HEK293 (cell line): ENCODE measurements around the gene PTPMT1.

Source experiments
- CTCF ChIA-PET: fragments of 350-600 bp; formaldehyde crosslinking; extraction: SDS; loops from one replicate; lab custom pipeline; 2021; ENCODE audit warnings: antibody characterized with exemption; lab: Yijun Ruan, JAX
- POLR2A ChIA-PET: fragments of 300-600 bp; formaldehyde crosslinking; extraction: SDS; loops from one replicate; lab custom pipeline; 2020; ENCODE audit warnings: antibody characterized with exemption, inconsistent platforms; lab: Yijun Ruan, JAX
- H3K27ac ChIP-seq: fragments of 200-500 bp; sonication (Bioruptor generic); 2 replicates; pipeline ENCODE4 v1.5.1; 2014; ENCODE audit warnings: low read depth, low read length, control low read depth, inconsistent platforms; ENCODE audit errors: extremely low read depth
- H3K36me3 ChIP-seq, 2 experiments: fragments of 200-500 bp in 1 of 2; sonication (Bioruptor generic) in 1 of 2; 1 replicate in 1 of 2; 2 replicates in 1 of 2; pipeline ENCODE4 v1.5.1; 2014 to 2017; ENCODE audit warnings: inconsistent platforms in 2 of 2, low read length in 2 of 2; ENCODE audit not compliant: control insufficient read depth in 2 of 2, insufficient read depth in 1 of 2
- H3K4me1 ChIP-seq: fragments of 200-500 bp; sonication (Bioruptor generic); 2 replicates; pipeline ENCODE4 v1.5.1; 2014; ENCODE audit warnings: mild to moderate bottlenecking, low read length, inconsistent platforms; ENCODE audit not compliant: control insufficient read depth, insufficient read depth
- H3K4me3 ChIP-seq: 2 replicates; pipeline ENCODE4 v1.5.1; 2011; ENCODE audit warnings: low read depth, mild to moderate bottlenecking, control low read depth, low read length, moderate library complexity
- H3K9me3 ChIP-seq: fragments of 200-500 bp; sonication (Bioruptor generic); 2 replicates; pipeline ENCODE4 v1.5.1; 2014; ENCODE audit warnings: low read depth, low read length, inconsistent platforms; ENCODE audit not compliant: control insufficient read depth, insufficient read depth
- PATZ1 ChIP-seq: fragments of 450-650 bp; formaldehyde crosslinking; IDR thresholded peaks from 2 replicates; pipeline ENCODE4 v1.5.1; 2016; ENCODE audit warnings: missing biosample characterization, missing genetic modification characterization
- PRDM1 ChIP-seq: fragments of 450-650 bp; formaldehyde crosslinking; IDR thresholded peaks from 2 replicates; pipeline ENCODE4; 2016; ENCODE audit warnings: missing biosample characterization, missing genetic modification characterization
- SP2 ChIP-seq: fragments of 450-650 bp; formaldehyde crosslinking; IDR thresholded peaks from 2 replicates; pipeline ENCODE4 v1.5.1; 2016; ENCODE audit warnings: missing biosample characterization, missing genetic modification characterization
- SP3 ChIP-seq: fragments of 450-650 bp; formaldehyde crosslinking; IDR thresholded peaks from 2 replicates; pipeline ENCODE4 v1.5.1; 2016; ENCODE audit warnings: missing biosample characterization, missing genetic modification characterization
- ZBTB8A ChIP-seq: fragments of 450-650 bp; formaldehyde crosslinking; IDR thresholded peaks from 2 replicates; pipeline ENCODE4 v1.5.1; 2016; ENCODE audit warnings: missing biosample characterization, missing genetic modification characterization
- ZIC2 ChIP-seq: fragments of 450-650 bp; formaldehyde crosslinking; IDR thresholded peaks from 2 replicates; pipeline ENCODE4 v1.5.1; 2016; ENCODE audit warnings: missing biosample characterization, missing genetic modification characterization
- ZNF148 ChIP-seq: fragments of 450-650 bp; formaldehyde crosslinking; IDR thresholded peaks from 2 replicates; pipeline ENCODE4 v1.5.0; 2017; ENCODE audit warnings: missing biosample characterization, missing genetic modification characterization, borderline replicate concordance
- ZNF157 ChIP-seq: fragments of 450-650 bp; formaldehyde crosslinking; IDR thresholded peaks from 2 replicates; pipeline ENCODE4 v1.5.1; 2016; ENCODE audit warnings: missing biosample characterization, missing genetic modification characterization
- ZNF280D ChIP-seq: fragments of 450-650 bp; formaldehyde crosslinking; IDR thresholded peaks from 2 replicates; pipeline ENCODE4 v1.5.1; 2016; ENCODE audit warnings: missing biosample characterization, missing genetic modification characterization
- ZNF335 ChIP-seq: fragments of 450-650 bp; formaldehyde crosslinking; conservative IDR thresholded peaks from 2 replicates; pipeline ENCODE4 v1.5.1; 2016; ENCODE audit warnings: missing biosample characterization, missing genetic modification characterization
- ZNF350 ChIP-seq: fragments of 450-650 bp; formaldehyde crosslinking; IDR thresholded peaks from 2 replicates; pipeline ENCODE4 v1.5.0; 2017; ENCODE audit warnings: missing biosample characterization, mild to moderate bottlenecking, missing genetic modification characterization
- ZNF362 ChIP-seq: fragments of 450-650 bp; formaldehyde crosslinking; IDR thresholded peaks from 2 replicates; pipeline ENCODE4 v1.5.1; 2016; ENCODE audit warnings: missing biosample characterization, missing genetic modification characterization
- ZNF391 ChIP-seq: fragments of 450-650 bp; formaldehyde crosslinking; IDR thresholded peaks from 2 replicates; pipeline ENCODE4 v1.5.1; 2016; ENCODE audit warnings: low read depth, missing biosample characterization, missing genetic modification characterization, borderline replicate concordance
- ZNF707 ChIP-seq: fragments of 450-650 bp; formaldehyde crosslinking; IDR thresholded peaks from 2 replicates; pipeline ENCODE4 v1.5.1; 2016; ENCODE audit warnings: missing biosample characterization, missing genetic modification characterization

PTPMT1 gene

GRCh38 chr11:47564933-47565339 lies 463 bp upstream of the PTPMT1 start (continued):
- TF ChIP-seq ZNF148 (tag by site-specific recombination) (no peak), ZNF350 (tag by site-specific recombination) (no peak), ZNF391 (no peak), ZNF157 (tag by site-specific recombination) (no peak)

GRCh38 chr11:47566149-47566698 lies 825 bp downstream of the PTPMT1 start:
- Histone ChIP-seq H3K9me3 (no peaks in the 10 kb centered on the region), H3K27ac (peak overlapping the region; percentile 93), H3K36me3 (peaks cover 10 to 30% of the 10 kb centered on the region in 2 experiments; a peak in 2 of 3 replicates), H3K4me3 (peak overlapping the region; percentile 80), H3K4me1 (no peaks in the 10 kb centered on the region)
- POLR2A ChIA-PET = interaction anchor here (0.5 to 5.0 kb wide), 3 partner anchors 12 to 154 kb away, joined by 3 to 31 read pairs (median 4); partner anchors contain the start of genes KBTBD4 and NDUFS3
- CTCF ChIA-PET = interaction anchor here (0.5 to 4.1 kb wide), 5 partner anchors 10 to 540 kb away, joined by 3 to 16 read pairs (median 3); partner anchors contain the start of gene CELF1
- TF ChIP-seq PRDM1 (tag by site-specific recombination) (peak; percentile 81), ZNF707 (no peak), ZIC2 (tag by site-specific recombination) (no peak), ZNF280D (tag by site-specific recombination) (peak; percentile 88), SP3 (tag by site-specific recombination) (peak; percentile 24; the same call in 1 of the 2 replicates), ZNF335 (tag by site-specific recombination) (0 out of 2 replicates have a peak, but pooled peaks have one; percentile 39), ZBTB8A (tag by site-specific recombination) (0 out of 2 replicates have a peak, but pooled peaks have one; percentile 24), SP2 (tag by site-specific recombination) (peak; percentile 70), PATZ1 (tag by site-specific recombination) (0 out of 2 replicates have a peak, but pooled peaks have one; percentile 3), ZNF362 (tag by site-specific recombination) (peak; percentile 64; the same call in 1 of the 2 replicates)
